Panc1 (cell line): Measurements from ENCODE around the gene UBAC2. TPM values are rescaled to one million over a fixed set of nuclear protein-coding genes. Genes with fewer than 3 reads are reported as not detected.

ENCODE experiments used
- ATAC-seq: fragments of 200-7000 bp; cut with Tn5 transposase; 2 replicates; pipeline ENCODE4 v1.9.1; 2020; ENCODE audit warnings: mild to moderate bottlenecking, moderate library complexity
- BruUV-seq: library from RNA; stranded (reverse); fragments of 400-500 nt; replicated peaks from 2 replicates; lab custom pipeline; 2021; lab: Mats Ljungman, UMichigan
- CTCF ChIA-PET: fragments of 300-600 bp; sonication (Branson Sonifier 250); formaldehyde crosslinking; loops from one replicate; lab custom pipeline; 2022; ENCODE audit warnings: antibody characterized with exemption; lab: Charles Lee
- POLR2A ChIA-PET: fragments of 300-600 bp; sonication (Branson Sonifier 250); formaldehyde crosslinking; loops from one replicate; lab custom pipeline; 2022; ENCODE audit warnings: antibody characterized with exemption; lab: Charles Lee
- DNase-seq: peaks from one replicate; pipeline ENCODE4 v3.0.0-alpha.2; 2010; ENCODE audit warnings: low read depth, low spot score
- H3K27ac ChIP-seq: 2 replicates; pipeline ENCODE4 v1.5.1; 2011; ENCODE audit warnings: mild to moderate bottlenecking, low read length, inconsistent platforms
- H3K27me3 ChIP-seq: fragments of 200-500 bp; sonication (Bioruptor generic); 2 replicates; pipeline ENCODE4 v1.6.0; 2014; ENCODE audit warnings: low read length, inconsistent platforms; ENCODE audit not compliant: control insufficient read depth, insufficient read depth
- H3K36me3 ChIP-seq: fragments of 200-500 bp; sonication (Bioruptor generic); 2 replicates; pipeline ENCODE4 v1.5.1; 2014; ENCODE audit warnings: inconsistent platforms, mild to moderate bottlenecking, low read length, moderate library complexity; ENCODE audit not compliant: control insufficient read depth, insufficient read depth
- H3K4me1 ChIP-seq: 2 replicates; pipeline ENCODE4 v1.5.1; 2011; ENCODE audit warnings: inconsistent platforms, mild to moderate bottlenecking, low read length, moderate library complexity; ENCODE audit not compliant: control insufficient read depth, insufficient read depth
- H3K4me3 ChIP-seq, 2 experiments: 2 replicates each; pipeline ENCODE4 v1.5.1; 2011 to 2012; ENCODE audit warnings: low read depth in 2 of 2, low read length in 2 of 2, mild to moderate bottlenecking in 2 of 2, inconsistent platforms in 1 of 2, moderate library complexity in 1 of 2
- H3K9me3 ChIP-seq: fragments of 200-500 bp; sonication (Bioruptor generic); 2 replicates; pipeline ENCODE4 v1.5.1; 2014; ENCODE audit warnings: low read depth, mild to moderate bottlenecking, inconsistent platforms, low read length, moderate library complexity; ENCODE audit not compliant: control insufficient read depth, insufficient read depth
- POLR2AphosphoS5 ChIP-seq: IDR thresholded peaks from 2 replicates; pipeline ENCODE4 v1.6.1; 2012; ENCODE audit warnings: mild to moderate bottlenecking, low read depth, low read length, moderate library complexity
- SIN3A ChIP-seq: IDR thresholded peaks from 2 replicates; pipeline ENCODE4 v1.6.1; 2012; ENCODE audit warnings: low read depth, mild to moderate bottlenecking, low read length, moderate library complexity, borderline replicate concordance; ENCODE audit not compliant: insufficient read depth
- TCF7L2 ChIP-seq: IDR thresholded peaks from 2 replicates; pipeline ENCODE4 v1.6.1; 2011; ENCODE audit warnings: mild to moderate bottlenecking, low read depth, low read length, inconsistent platforms
- in situ Hi-C: cut with HindIII; loops from 2 replicates; pipeline ENCODE4 v1.10.0; 2016; ENCODE audit warnings: low sequenced_read_pairs, low pct_unique_long_range_greater_than_20kb
- intact Hi-C: fragments of 100-400 bp; cut with micrococcal nuclease; formaldehyde crosslinking; loops from one replicate; pipeline ENCODE4 v1.10.0; 2022; ENCODE audit not compliant: unreplicated experiment
- total RNA-seq: library from RNA; stranded (reverse); gene quantifications from one replicate; pipeline ENCODE4 v1.2.1, GENCODE V29; 2021; ENCODE audit not compliant: unreplicated experiment
- TF ChIP-seq, protein P1 (sequence below), 2 experiments: IDR thresholded peaks; 2 replicates each; pipeline ENCODE4 v1.6.1; 2011 to 2012; ENCODE audit warnings: low read depth in 2 of 2, control low read depth in 1 of 2, low read length in 1 of 2, mild to moderate bottlenecking in 1 of 2, moderate library complexity in 1 of 2; ENCODE audit not compliant: insufficient read depth in 1 of 2
- TF ChIP-seq, protein P2 (sequence below): fragments of 450-650 bp; IDR thresholded peaks from 2 replicates; pipeline ENCODE4 v1.5.1; 2017; ENCODE audit warnings: mild to moderate bottlenecking

UBAC2 gene
- total RNA-seq, 1 experiment from 2014 or later = 40.8 TPM

DNA sequence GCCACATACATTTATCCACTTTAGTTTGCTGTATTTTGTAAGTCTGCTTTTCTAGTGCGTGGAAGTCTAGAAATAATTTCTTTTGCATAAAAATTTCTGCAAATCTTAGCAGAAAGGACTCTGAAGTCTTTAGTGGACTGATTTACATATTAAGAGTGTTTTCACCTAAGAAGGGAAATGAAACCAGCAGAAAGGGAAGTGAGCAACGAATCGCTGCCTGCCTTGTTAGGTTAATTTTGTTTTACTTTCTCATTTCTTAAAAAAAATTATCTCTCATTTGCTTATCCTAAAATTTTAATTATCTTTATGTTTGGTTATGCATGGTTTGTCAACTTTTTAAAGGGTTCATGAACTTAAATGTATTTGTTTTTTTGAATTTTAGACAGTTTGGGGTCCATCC is 58.3 kb downstream of the UBAC2 start:
- ChIA-PET POLR2A (no interaction called here), CTCF (no interaction called here)
- no peaks in the 10 kb centered on the region for H3K27me3 ChIP-seq
- intact Hi-C loops (no loop called here), in situ Hi-C loops (no loop called here)
- DNase-seq (no peak), ATAC-seq (no peak)
- H3K36me3 ChIP-seq = no peaks in the 10 kb centered on the region; the same call in 1 of the 2 replicates
- no peak overlapping the region for H3K4me3 ChIP-seq
- H3K4me1 ChIP-seq = no peaks in the 10 kb centered on the region
- BruUV-seq = no TSS peak
- TF ChIP-seq TCF7L2 = no peak
- TF ChIP-seq SIN3A = no peak
- H3K9me3 ChIP-seq = no peaks in the 10 kb centered on the region
- H3K27ac ChIP-seq = no peak overlapping the region

DNA sequence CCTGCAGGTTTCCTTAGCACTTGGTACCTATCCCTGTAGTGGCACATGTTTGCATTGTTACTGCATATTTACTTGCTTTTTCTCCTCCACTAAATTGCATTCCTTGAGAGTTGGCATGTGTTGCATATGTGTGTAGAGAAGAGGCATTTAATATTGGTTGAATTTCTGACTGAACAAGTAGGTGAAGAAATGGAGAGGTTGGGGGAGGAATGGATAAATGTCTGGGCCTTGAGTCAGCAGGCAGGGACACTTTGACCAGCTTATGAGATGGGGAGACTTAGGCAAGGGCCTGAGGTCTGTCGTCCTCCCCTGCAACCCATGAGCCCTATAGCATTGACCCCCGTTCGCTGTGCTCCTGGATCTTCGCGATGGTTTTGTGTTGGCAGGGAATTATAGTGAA is 59.6 kb downstream of the UBAC2 start:
- ChIA-PET CTCF (no interaction called here), POLR2A (interaction anchor here (0.5 kb wide), 1 partner anchor 8 kb away, joined by 3 read pairs; no protein-coding TSS in a partner anchor)
- Histone ChIP-seq H3K27ac (no peak overlapping the region), H3K36me3 (no peaks in the 10 kb centered on the region; the same call in 1 of the 2 replicates), H3K27me3 (no peaks in the 10 kb centered on the region), H3K9me3 (no peaks in the 10 kb centered on the region), H3K4me3 (no peak overlapping the region), H3K4me1 (no peaks in the 10 kb centered on the region)
- DNase-seq = no peak
- BruUV-seq = no TSS peak
- TF ChIP-seq, protein P1, sequence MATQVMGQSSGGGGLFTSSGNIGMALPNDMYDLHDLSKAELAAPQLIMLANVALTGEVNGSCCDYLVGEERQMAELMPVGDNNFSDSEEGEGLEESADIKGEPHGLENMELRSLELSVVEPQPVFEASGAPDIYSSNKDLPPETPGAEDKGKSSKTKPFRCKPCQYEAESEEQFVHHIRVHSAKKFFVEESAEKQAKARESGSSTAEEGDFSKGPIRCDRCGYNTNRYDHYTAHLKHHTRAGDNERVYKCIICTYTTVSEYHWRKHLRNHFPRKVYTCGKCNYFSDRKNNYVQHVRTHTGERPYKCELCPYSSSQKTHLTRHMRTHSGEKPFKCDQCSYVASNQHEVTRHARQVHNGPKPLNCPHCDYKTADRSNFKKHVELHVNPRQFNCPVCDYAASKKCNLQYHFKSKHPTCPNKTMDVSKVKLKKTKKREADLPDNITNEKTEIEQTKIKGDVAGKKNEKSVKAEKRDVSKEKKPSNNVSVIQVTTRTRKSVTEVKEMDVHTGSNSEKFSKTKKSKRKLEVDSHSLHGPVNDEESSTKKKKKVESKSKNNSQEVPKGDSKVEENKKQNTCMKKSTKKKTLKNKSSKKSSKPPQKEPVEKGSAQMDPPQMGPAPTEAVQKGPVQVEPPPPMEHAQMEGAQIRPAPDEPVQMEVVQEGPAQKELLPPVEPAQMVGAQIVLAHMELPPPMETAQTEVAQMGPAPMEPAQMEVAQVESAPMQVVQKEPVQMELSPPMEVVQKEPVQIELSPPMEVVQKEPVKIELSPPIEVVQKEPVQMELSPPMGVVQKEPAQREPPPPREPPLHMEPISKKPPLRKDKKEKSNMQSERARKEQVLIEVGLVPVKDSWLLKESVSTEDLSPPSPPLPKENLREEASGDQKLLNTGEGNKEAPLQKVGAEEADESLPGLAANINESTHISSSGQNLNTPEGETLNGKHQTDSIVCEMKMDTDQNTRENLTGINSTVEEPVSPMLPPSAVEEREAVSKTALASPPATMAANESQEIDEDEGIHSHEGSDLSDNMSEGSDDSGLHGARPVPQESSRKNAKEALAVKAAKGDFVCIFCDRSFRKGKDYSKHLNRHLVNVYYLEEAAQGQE (IDR thresholded peaks at IDR 0.05; ENCODE audit: insufficient read depth in 1 of 2, low read depth in 2 of 2, low read length in 1 of 2) = no peak
- TF ChIP-seq TCF7L2 (no peak), POLR2AphosphoS5 (no peak), SIN3A (no peak)
- TF ChIP-seq, protein P2, sequence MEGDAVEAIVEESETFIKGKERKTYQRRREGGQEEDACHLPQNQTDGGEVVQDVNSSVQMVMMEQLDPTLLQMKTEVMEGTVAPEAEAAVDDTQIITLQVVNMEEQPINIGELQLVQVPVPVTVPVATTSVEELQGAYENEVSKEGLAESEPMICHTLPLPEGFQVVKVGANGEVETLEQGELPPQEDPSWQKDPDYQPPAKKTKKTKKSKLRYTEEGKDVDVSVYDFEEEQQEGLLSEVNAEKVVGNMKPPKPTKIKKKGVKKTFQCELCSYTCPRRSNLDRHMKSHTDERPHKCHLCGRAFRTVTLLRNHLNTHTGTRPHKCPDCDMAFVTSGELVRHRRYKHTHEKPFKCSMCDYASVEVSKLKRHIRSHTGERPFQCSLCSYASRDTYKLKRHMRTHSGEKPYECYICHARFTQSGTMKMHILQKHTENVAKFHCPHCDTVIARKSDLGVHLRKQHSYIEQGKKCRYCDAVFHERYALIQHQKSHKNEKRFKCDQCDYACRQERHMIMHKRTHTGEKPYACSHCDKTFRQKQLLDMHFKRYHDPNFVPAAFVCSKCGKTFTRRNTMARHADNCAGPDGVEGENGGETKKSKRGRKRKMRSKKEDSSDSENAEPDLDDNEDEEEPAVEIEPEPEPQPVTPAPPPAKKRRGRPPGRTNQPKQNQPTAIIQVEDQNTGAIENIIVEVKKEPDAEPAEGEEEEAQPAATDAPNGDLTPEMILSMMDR = no peak
- intact Hi-C loops (no loop called here), in situ Hi-C loops (no loop called here)
- no peak for ATAC-seq

DNA sequence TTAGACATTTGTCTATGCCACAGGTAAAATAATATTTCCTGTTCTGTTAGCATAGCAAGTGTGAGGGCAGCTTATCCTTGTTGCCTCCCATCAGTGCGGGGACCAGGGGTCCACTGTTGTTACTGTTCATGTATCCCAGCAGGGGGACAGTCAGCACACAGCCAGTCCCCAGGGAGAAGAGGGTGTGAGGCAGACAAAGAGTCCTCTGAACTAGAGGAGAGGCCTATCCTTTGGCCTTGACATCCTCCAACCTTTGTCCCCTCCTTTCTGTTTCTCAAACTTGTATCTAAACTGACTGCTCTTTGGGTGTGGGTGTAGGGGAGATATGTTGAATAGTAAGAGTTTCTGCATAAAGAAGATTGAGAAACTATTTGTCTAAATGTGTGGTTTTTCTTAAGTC is 60.4 kb downstream of the UBAC2 start:
- Histone ChIP-seq H3K27me3 (no peaks in the 10 kb centered on the region), H3K36me3 (no peaks in the 10 kb centered on the region; the same call in 1 of the 2 replicates), H3K4me3 (no peak overlapping the region), H3K4me1 (no peaks in the 10 kb centered on the region), H3K27ac (no peak overlapping the region), H3K9me3 (no peaks in the 10 kb centered on the region)
- in situ Hi-C loops (no loop called here), intact Hi-C loops (no loop called here)
- BruUV-seq = no TSS peak
- POLR2A ChIA-PET = no interaction called here
- no peak for DNase-seq
- ATAC-seq = no peak
- CTCF ChIA-PET = no interaction called here
- TF ChIP-seq SIN3A = no peak
- no peak for TF ChIP-seq POLR2AphosphoS5
- TF ChIP-seq TCF7L2 = no peak
- TF ChIP-seq, protein P1 (IDR thresholded peaks at IDR 0.05; ENCODE audit: insufficient read depth in 1 of 2, low read depth in 2 of 2, low read length in 1 of 2) = no peak
- TF ChIP-seq, protein P2 = no peak
